GM13977 (cell line): ENCODE data around the gene PIGQ.

Experiments
- DNase-seq: peaks from one replicate; pipeline ENCODE4 v3.0.0; 2012; ENCODE audit warnings: low spot score
- CTCF ChIP-seq: IDR thresholded peaks from 2 replicates; pipeline ENCODE4 v1.5.1; 2012; ENCODE audit warnings: mild to moderate bottlenecking, control low read depth; ENCODE audit not compliant: insufficient read depth; ENCODE audit errors: extremely low read depth, missing control alignments
- in situ Hi-C: fragments of 300-500 bp; cut with MboI; formaldehyde crosslinking; loops from one replicate; pipeline ENCODE4 v1.12.0; 2022; ENCODE audit warnings: low sequenced_read_pairs, low pct_unique_long_range_greater_than_20kb, mixed read lengths, inconsistent platforms; ENCODE audit not compliant: unreplicated experiment

Gene PIGQ

GRCh38 chr16:626787-627453 lies 57.2 kb downstream of the PIGQ start:
- TF ChIP-seq CTCF = no peak
- in situ Hi-C loops = no loop called here
- DNase-seq = no peak

GRCh38 chr16:627454-628239 lies 57.9 kb downstream of the PIGQ start:
- no peak for TF ChIP-seq CTCF
- no peak for DNase-seq
- in situ Hi-C loops = no loop called here

GRCh38 chr16:628321-629061 lies 58.7 kb downstream of the PIGQ start:
- in situ Hi-C loops = no loop called here
- TF ChIP-seq CTCF = no peak
- no peak for DNase-seq

GRCh38 chr16:629185-629832 lies 59.5 kb downstream of the PIGQ start:
- DNase-seq = no peak
- no peak for TF ChIP-seq CTCF
- in situ Hi-C loops = no loop called here

- TF ChIP-seq CTCF = no peak
- DNase-seq = no peak
- in situ Hi-C loops = no loop called here
Measured at GRCh38 chr16:629833-630248, 60.1 kb downstream of the PIGQ start.

- in situ Hi-C loops = no loop called here
- TF ChIP-seq CTCF = no peak
- DNase-seq = no peak
Measured at GRCh38 chr16:630249-630814, 60.6 kb downstream of the PIGQ start.
